Large intestine (tissue), 3 donors: Measurements from ENCODE around the gene KIAA1958. TPM values are rescaled to one million over a fixed set of nuclear protein-coding genes. Genes with fewer than 3 reads are reported as not detected.
A peak's percentile ranks its signal among the peaks of the same experiment; 100 is the strongest.
"Not testable (repeated sequence)": the region's sequence is repeated elsewhere in the genome, so short reads cannot be mapped to it uniquely, and the experiment has no call there.

Experiments
- DNase-seq, 2 donors: peaks; one replicate each; pipeline versions ENCODE4 v3.0.0 to v3.0.0-alpha.2; 2013
- H3K27ac ChIP-seq: one replicate; pipeline ENCODE4 v1.5.1; 2013; ENCODE audit warnings: low read length
- H3K27me3 ChIP-seq: 2 replicates; pipeline ENCODE4 v1.6.1; 2013; ENCODE audit warnings: low read length; ENCODE audit not compliant: control insufficient read depth, insufficient read depth
- H3K36me3 ChIP-seq: 2 replicates; pipeline ENCODE4 v1.6.1; 2013; ENCODE audit warnings: low read length; ENCODE audit not compliant: control insufficient read depth, insufficient read depth
- H3K4me1 ChIP-seq: one replicate; pipeline ENCODE4 v1.6.1; 2013; ENCODE audit warnings: low read length; ENCODE audit not compliant: control insufficient read depth, insufficient read depth
- H3K4me3 ChIP-seq: one replicate; pipeline ENCODE4 v1.5.1; 2013; ENCODE audit warnings: low read length
- H3K9me3 ChIP-seq: one replicate; pipeline ENCODE4 v1.6.1; 2013; ENCODE audit warnings: mild to moderate bottlenecking, low read depth, low read length, moderate library complexity; ENCODE audit not compliant: control insufficient read depth
- WGBS: methylation state at CpG from one replicate; pipeline ENCODE4 v1.1.5; 2013; ENCODE audit warnings: low lambda C conversion rate; ENCODE audit not compliant: insufficient coverage; 5-methylcytosine and 5-hydroxymethylcytosine counted together
- polyA plus RNA-seq: library from polyadenylated mRNA; unstranded; fragments of 120-200 nt; gene quantifications from one replicate; pipeline ENCODE4 v1.2.1, GENCODE V29; 2013

Gene KIAA1958
- polyA plus RNA-seq, 1 donor = 8.9 TPM

DNA sequence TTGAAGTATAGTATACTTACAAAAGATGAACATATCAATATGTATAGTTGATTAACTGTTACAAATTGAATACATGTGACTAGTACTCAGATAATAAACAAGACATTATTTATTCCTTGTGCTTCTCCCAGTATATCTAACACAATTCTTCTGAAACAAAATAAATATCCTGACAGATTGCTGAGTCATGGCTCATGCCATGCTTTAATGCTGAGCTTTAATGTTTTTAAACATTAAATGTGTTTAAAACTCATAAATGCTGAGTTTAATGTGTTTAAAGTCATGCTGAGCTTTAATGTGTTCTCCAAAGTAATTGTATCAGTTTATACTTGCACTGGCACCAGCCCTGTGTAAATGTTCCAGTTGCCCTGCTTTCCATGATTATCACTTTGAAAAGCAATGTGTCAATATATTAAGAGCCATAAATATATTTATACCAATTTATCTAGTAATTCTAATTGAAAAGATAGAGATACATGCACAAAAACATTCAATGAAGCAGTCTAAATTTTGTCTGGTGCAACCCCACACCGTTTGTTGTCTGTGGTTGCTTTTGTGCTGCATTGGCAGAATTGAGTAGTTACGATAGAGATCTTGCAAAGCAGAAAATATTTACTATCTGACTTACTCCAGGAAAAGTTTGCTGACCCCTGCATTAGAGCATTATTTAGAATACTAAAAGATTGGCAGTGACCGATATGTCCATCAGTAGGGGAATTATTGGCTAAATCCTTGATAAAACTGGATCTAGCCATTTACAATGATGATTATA, 15.7 kb downstream of the KIAA1958 start:
- Histone ChIP-seq H3K36me3 (no peaks in the 10 kb centered on the region), H3K27me3 (no peaks in the 10 kb centered on the region), H3K27ac (no peak overlapping the region), H3K9me3 (no peaks in the 10 kb centered on the region), H3K4me1 (peaks cover 11% of the 10 kb centered on the region), H3K4me3 (no peak overlapping the region)
- DNase-seq = no peak
- no CpG with 5 or more reads among the region's 3 CpGs for WGBS

DNA sequence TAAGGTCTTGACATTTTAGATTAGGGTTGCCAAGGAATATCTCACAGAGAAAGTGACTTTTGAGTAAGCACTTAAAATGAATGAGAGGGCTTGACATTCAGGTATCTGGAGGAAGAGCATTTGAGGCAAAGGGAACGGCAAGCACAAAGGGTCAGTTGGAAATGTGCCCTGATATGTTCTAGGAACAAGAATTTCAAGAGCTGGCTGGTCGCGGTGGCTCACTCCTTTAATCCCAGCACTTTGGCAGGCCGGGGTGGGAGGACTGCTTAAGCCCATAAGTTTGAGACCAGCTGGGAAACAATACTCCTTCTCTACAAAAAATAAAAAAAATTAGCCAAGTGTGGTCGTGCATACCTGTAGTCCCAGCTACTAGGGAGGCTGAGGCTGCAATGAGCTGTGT, 16.5 kb downstream of the KIAA1958 start:
- DNase-seq = no peak
- no peak overlapping the region for H3K27ac ChIP-seq
- H3K36me3 ChIP-seq = no peaks in the 10 kb centered on the region
- WGBS = no CpG with 5 or more reads among the region's 5 CpGs
- peaks cover 16% of the 10 kb centered on the region for H3K4me1 ChIP-seq
- no peak overlapping the region for H3K4me3 ChIP-seq
- no peaks in the 10 kb centered on the region for H3K27me3 ChIP-seq
- no peaks in the 10 kb centered on the region for H3K9me3 ChIP-seq

DNA sequence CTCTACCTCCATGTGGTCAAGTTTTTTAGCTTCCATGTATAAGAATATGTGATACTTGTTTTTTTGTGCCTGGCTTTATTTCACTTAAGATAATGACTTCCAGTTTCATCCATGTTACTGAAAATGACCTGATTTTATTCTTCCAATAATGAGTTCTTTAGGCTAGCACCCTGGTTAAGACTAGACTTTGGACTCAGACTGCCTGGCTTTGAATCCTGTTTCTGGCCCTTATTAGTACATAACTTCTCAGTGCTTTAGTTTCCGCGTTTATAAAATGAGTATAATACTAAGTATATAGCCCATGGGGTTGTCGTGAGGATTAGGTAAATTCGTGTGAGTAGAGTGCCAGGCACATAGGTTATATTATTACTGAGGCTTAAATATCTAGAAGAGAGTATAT, 18.5 kb downstream of the KIAA1958 start:
- WGBS = 68% methylated on average over 3 of the region's 4 CpGs
- no peaks in the 10 kb centered on the region for H3K9me3 ChIP-seq
- DNase-seq = peak in 1 of 2 donors; percentile 71
- H3K27me3 ChIP-seq = no peaks in the 10 kb centered on the region
- peaks cover 18% of the 10 kb centered on the region for H3K4me1 ChIP-seq
- no peak overlapping the region for H3K4me3 ChIP-seq
- no peaks in the 10 kb centered on the region for H3K36me3 ChIP-seq
- H3K27ac ChIP-seq = peak overlapping the region; percentile 88

DNA sequence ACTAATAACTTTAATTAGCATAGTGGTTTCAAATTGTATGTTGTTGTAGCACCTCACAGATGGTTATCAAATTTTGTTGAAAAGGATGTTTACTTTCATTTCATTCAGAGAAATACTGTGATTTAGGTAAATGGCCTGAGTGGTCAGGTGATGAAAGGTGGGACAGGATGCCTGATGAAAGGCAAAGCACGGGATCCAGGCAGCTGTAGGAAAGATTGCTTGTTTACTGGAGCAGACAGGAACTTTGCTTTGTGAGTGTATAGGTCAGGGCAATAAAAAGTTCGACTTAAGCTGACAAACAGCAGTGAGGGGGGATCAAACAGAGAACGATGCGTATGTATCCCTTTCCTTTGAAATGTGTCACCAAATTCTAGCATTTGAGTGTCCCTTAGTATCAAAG, 19.0 kb downstream of the KIAA1958 start:
- Histone ChIP-seq H3K27me3 (no peaks in the 10 kb centered on the region), H3K4me1 (peaks cover 18% of the 10 kb centered on the region), H3K9me3 (no peaks in the 10 kb centered on the region), H3K4me3 (no peak overlapping the region), H3K36me3 (no peaks in the 10 kb centered on the region), H3K27ac (peak overlapping the region; percentile 88)
- peak; percentile 89 to 94 for DNase-seq
- WGBS = no CpG with 5 or more reads among the region's 4 CpGs

DNA sequence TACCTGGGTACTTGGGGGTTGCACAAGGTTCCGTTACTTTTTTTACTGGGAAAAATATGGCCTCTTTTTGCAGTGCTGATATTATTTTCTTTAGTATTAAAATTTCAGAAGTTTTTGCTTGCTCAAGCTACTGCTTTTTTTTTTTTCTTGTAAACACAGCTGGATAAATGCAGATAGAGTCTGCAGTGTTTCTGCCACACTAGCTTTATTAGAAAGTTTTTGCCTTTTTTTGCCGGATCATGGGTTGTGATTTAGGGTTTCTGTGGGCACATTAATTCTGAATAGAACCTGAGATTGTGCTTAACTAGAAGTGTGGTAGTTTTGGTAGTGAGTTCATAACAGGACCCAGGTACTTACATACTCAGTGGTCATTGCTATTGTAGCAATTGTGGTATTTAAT, 19.9 kb downstream of the KIAA1958 start:
- WGBS = 83% methylated on average over 1 of the region's 2 CpGs
- DNase-seq = peak in 1 of 2 donors; percentile 29
- Histone ChIP-seq H3K4me3 (no peak overlapping the region), H3K27ac (peak overlapping the region; percentile 88), H3K9me3 (no peaks in the 10 kb centered on the region), H3K27me3 (no peaks in the 10 kb centered on the region), H3K36me3 (no peaks in the 10 kb centered on the region), H3K4me1 (peaks cover 18% of the 10 kb centered on the region)

DNA sequence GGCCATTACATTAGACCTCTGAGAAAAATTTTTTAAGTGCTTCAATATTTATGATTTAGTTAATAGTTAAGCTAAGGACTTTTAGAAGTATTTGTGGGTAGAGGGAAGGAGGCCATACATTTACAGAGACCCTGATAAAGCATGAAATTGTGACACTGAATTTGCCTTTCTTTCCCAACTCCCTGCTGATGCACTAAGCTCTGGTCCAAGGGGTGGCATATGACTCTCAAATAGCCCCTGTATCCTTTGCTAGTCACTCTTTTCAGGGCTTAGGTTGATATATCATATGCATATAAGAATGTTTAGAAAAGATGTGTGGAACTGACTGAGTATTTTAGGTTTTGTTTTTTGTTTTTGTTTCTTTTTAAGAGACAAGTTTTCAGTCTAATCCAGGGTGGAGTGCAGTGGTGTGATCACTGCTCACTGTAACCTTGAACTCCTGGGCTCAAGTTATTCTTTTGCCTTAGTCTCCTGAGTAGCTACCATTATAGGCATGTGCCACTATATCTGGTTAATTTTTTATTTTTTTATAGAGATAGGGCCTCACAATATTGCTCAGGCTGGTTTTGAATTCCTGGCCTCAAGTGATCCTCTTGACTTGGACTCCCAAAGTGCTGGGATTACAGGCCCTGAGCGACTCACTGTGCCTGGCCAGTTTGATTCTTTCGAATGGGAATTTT, 20.5 kb downstream of the KIAA1958 start:
- Histone ChIP-seq H3K4me3 (no peak overlapping the region), H3K27ac (peak overlapping the region; percentile 88), H3K27me3 (no peaks in the 10 kb centered on the region), H3K4me1 (peaks cover 18% of the 10 kb centered on the region), H3K9me3 (no peaks in the 10 kb centered on the region), H3K36me3 (no peaks in the 10 kb centered on the region)
- peak in 1 of 2 donors; percentile 58 for DNase-seq
- no CpG with 5 or more reads among the region's 2 CpGs for WGBS

DNA sequence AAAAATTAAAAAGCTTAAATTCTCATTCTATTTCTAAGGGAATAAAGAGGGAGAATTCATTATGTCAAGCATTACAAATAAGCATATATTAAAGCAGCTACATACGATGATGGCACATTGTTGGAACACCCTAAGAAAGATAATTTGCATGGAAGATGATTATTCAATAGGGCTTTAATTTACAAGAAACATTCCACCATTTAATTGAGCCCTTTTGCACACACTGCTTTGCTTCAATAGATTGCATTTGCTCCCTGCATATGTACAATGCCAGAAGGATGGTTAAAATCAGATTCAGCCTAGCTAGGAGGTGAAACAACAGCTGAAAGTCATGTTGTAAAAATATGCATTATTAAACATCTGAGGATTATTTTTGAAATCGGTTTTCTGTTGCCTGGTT, 21.8 kb downstream of the KIAA1958 start:
- no peak for DNase-seq
- peaks cover 18% of the 10 kb centered on the region for H3K4me1 ChIP-seq
- H3K4me3 ChIP-seq = no peak overlapping the region
- no peaks in the 10 kb centered on the region for H3K36me3 ChIP-seq
- H3K9me3 ChIP-seq = no peaks in the 10 kb centered on the region
- H3K27ac ChIP-seq = peak overlapping the region; percentile 88
- H3K27me3 ChIP-seq = no peaks in the 10 kb centered on the region
- 69% methylated on average over 2 of the region's 2 CpGs for WGBS

DNA sequence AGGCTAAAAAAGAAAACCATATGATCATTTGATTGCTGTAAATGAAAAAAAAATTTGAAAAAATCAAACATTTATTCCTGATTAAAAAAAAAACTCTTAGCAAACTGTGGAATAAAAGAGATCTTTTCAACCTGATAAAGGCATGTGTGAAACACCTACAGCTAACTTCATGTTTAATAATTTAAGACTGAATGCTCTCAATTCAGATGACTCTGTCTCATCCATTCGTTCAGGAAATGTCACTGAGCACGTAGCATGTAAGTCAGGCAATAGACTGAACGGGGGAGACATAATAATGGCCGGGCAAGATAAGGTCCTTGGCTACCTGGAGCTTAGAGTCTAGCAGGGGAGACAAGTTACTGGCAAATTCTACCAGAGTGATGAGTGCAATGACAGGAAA, 25.8 kb downstream of the KIAA1958 start:
- H3K4me3 ChIP-seq, DNase-seq, H3K27me3 ChIP-seq, H3K4me1 ChIP-seq, H3K36me3 ChIP-seq, H3K9me3 ChIP-seq, H3K27ac ChIP-seq: not testable (repeated sequence)
- no CpG with 5 or more reads among the region's 4 CpGs for WGBS

DNA sequence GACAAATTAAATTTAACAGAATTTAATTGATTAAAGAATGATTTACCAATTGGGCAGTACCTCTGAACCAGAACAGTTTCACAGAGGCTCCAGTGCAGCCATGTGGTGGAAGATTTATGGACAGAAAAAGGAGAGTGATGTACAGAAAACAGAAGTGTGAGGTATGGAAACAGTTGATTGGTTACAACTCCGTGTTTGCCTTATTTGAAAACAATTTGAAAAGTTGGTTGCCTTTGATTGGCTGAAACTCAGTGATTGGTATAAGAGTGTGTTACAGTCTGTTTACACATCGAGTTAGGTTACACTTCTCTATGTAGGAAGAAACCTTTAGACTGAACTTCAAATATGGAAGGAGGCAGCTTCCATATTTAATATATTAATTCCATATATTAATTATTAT, 30.1 kb downstream of the KIAA1958 start:
- H3K4me3 ChIP-seq = no peak overlapping the region
- no CpG with 5 or more reads among the region's 2 CpGs for WGBS

DNA sequence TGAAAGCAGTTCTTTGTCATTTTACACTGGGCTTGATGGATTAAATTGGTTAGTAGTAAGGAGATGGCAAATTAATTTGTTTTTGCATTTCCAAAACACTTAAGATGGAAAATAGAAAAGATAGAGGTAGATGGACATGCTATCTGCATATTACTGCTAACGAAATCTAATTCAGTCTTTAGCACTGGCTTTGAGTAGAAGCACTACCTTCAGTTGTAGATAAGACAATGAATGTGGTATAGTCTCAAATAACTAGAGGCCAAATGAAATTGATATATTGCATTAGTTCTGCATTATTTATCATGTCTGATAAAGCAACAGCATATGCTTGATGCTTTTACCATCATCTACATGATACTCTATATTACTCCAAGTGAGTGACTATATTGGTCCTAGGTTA, 33.4 kb downstream of the KIAA1958 start:
- Histone ChIP-seq H3K27me3 (no peaks in the 10 kb centered on the region), H3K36me3 (no peaks in the 10 kb centered on the region), H3K9me3 (no peaks in the 10 kb centered on the region), H3K27ac (no peak overlapping the region), H3K4me3 (no peak overlapping the region), H3K4me1 (no peaks in the 10 kb centered on the region)
- no CpG with 5 or more reads among the region's 1 CpG for WGBS
- DNase-seq = no peak

More for the DNA sequence above, 30.1 kb downstream of the KIAA1958 start:
- no peaks in the 10 kb centered on the region for H3K27me3 ChIP-seq
- H3K27ac ChIP-seq = no peak overlapping the region
- no peaks in the 10 kb centered on the region for H3K4me1 ChIP-seq
- no peaks in the 10 kb centered on the region for H3K36me3 ChIP-seq
- H3K9me3 ChIP-seq = no peaks in the 10 kb centered on the region
- DNase-seq = no peak
